ENCODE data around the gene SRSF7.

- TF ChIP-seq CTCF (IDR thresholded peaks at IDR 0.05): no peak
- TF ChIP-seq EZH2 (IDR thresholded peaks at IDR 0.05; ENCODE audit: borderline replicate concordance, insufficient read depth, low read depth, low read length, poor library complexity, severe bottlenecking): no peak
Measured at GRCh38 chr2:38718601-38719000, 32.6 kb downstream of the SRSF7 start.
